BLaER1 (cell line): ENCODE results near the gene SGPL1.

Source experiments
- H3K27ac ChIP-seq: shearing (Covaris generic); formaldehyde crosslinking; 2 replicates; pipeline ENCODE4 v1.8.1; 2022
- H3K27me3 ChIP-seq: shearing (Covaris generic); formaldehyde crosslinking; 2 replicates; pipeline ENCODE4 v1.8.1; 2022
- H3K36me3 ChIP-seq: shearing (Covaris generic); formaldehyde crosslinking; 2 replicates; pipeline ENCODE4 v1.8.1; 2022
- H3K4me1 ChIP-seq: shearing (Covaris generic); formaldehyde crosslinking; 2 replicates; pipeline ENCODE4 v1.8.1; 2022
- H3K4me2 ChIP-seq: shearing (Covaris generic); formaldehyde crosslinking; 2 replicates; pipeline ENCODE4 v1.8.1; 2022
- H3K4me3 ChIP-seq: shearing (Covaris generic); formaldehyde crosslinking; 2 replicates; pipeline ENCODE4 v1.8.1; 2022
- H3K9ac ChIP-seq: shearing (Covaris generic); formaldehyde crosslinking; 2 replicates; pipeline ENCODE4 v1.8.1; 2022
- H3K9me3 ChIP-seq: shearing (Covaris generic); formaldehyde crosslinking; 2 replicates; pipeline ENCODE4 v1.8.1; 2022
- H4K20me1 ChIP-seq: shearing (Covaris generic); formaldehyde crosslinking; 2 replicates; pipeline ENCODE4 v1.8.1; 2022
- Cebpa-rat ChIP-seq: shearing (Covaris generic); IDR thresholded peaks from 2 replicates; pipeline ENCODE4 v1.8.1; 2022

SGPL1 gene

DNA sequence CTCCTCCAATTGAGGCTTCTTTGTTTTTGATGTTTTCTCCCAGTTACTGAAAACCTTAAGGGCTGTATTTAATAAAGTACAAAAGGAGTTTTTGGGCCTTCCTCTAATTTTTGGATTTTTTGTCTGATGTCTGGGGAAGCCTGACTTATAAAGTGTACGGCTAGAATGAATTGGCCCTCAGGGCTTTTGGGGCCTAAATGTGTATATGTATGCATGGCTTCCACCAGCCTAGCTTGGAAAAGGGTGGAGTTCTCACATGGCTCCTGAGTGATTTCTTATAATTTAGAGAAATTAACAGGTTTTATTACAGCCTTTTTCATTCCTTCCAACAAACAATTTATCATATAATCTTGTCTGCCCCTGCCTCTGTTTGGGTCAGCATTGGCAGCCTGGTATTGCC is 20.1 kb upstream of the SGPL1 start:
- H4K20me1 ChIP-seq: no peaks in the 10 kb centered on the region
- H3K36me3 ChIP-seq: no peaks in the 10 kb centered on the region
- no peak for TF ChIP-seq Cebpa-rat
- no peak overlapping the region for H3K4me2 ChIP-seq
- no peaks in the 10 kb centered on the region for H3K9me3 ChIP-seq
- no peaks in the 10 kb centered on the region for H3K27me3 ChIP-seq
- no peaks in the 10 kb centered on the region for H3K4me1 ChIP-seq
- H3K4me3 ChIP-seq: no peak overlapping the region
- no peak overlapping the region for H3K27ac ChIP-seq
- no peak overlapping the region for H3K9ac ChIP-seq

DNA sequence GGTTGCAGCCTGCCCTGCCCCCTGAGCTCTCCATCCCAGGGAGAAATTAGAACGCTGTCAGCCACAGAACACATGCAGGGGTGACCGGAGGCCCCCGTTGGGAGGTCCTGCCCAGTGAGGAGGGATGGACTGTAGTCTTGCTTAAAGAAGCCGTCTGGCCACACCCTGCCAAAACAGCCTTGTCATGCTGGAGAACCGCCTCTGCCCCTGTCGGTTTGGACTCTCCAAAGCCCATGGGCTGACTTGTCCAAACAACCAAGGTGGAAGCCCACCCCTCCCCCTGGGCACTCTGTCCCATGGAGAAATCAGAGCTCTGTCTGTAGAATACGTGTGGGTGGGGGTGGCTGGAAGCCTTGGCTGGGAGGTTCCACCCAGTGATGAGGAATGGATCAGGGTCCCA is 17.9 kb upstream of the SGPL1 start:
- H3K36me3 ChIP-seq: no peaks in the 10 kb centered on the region

DNA sequence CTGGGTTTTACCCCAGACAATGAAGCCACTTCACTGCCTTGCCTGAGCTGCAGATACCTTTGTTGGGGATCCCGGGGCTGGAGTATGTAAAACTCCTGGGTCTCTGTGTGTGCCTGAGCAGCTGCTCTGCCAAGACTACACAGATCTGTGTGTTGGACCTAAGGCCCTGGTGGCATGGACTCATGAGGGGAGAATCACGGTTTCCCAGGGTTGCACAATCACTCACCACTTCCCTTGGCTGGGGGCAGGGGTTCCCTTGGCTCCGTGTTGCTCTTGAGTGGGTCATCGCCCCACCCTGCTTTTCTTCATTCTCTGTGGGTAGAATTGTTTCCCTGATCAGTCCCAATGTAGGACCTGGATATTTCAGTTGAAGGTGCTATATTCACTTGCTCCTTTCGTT is 16.6 kb upstream of the SGPL1 start:
- Histone ChIP-seq H3K9ac (no peak overlapping the region), H3K36me3 (no peaks in the 10 kb centered on the region), H4K20me1 (no peaks in the 10 kb centered on the region), H3K4me3 (no peak overlapping the region), H3K4me1 (no peaks in the 10 kb centered on the region), H3K4me2 (no peak overlapping the region), H3K27me3 (no peaks in the 10 kb centered on the region), H3K9me3 (no peaks in the 10 kb centered on the region), H3K27ac (no peak overlapping the region)
- TF ChIP-seq Cebpa-rat: no peak

More for the DNA sequence above, 17.9 kb upstream of the SGPL1 start:
- H3K4me3 ChIP-seq: no peak overlapping the region
- no peak for TF ChIP-seq Cebpa-rat
- no peaks in the 10 kb centered on the region for H3K27me3 ChIP-seq
- H3K27ac ChIP-seq: no peak overlapping the region
- H4K20me1 ChIP-seq: no peaks in the 10 kb centered on the region
- no peaks in the 10 kb centered on the region for H3K4me1 ChIP-seq
- H3K9ac ChIP-seq: no peak overlapping the region
- H3K9me3 ChIP-seq: no peaks in the 10 kb centered on the region
- no peak overlapping the region for H3K4me2 ChIP-seq

DNA sequence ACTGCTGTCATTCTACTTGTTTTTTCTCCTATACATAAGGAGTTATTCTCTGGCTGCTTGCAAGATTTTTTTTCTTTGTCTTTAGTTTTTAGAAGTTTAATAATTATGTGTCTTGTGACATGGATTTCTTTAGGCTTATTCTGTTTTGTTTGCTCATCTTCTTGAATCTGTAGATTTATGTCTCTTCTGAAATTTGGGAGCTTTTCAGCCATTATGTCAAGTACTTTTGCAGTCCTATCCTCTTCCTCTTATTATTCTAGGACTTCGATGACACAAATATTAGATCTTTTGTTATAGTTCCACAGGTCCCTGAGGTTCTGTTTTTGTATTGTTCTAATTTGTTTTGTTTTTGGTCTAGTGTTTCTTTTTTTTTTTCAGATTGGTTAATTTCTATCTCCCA is 13.9 kb upstream of the SGPL1 start:
- no peak for TF ChIP-seq Cebpa-rat
- H3K4me3 ChIP-seq: no peak overlapping the region
- no peaks in the 10 kb centered on the region for H3K4me1 ChIP-seq
- H3K9me3 ChIP-seq: no peaks in the 10 kb centered on the region
- H3K4me2 ChIP-seq: no peak overlapping the region
- no peaks in the 10 kb centered on the region for H3K27me3 ChIP-seq
- no peak overlapping the region for H3K9ac ChIP-seq
- H3K27ac ChIP-seq: no peak overlapping the region
- no peaks in the 10 kb centered on the region for H4K20me1 ChIP-seq
- H3K36me3 ChIP-seq: no peaks in the 10 kb centered on the region

DNA sequence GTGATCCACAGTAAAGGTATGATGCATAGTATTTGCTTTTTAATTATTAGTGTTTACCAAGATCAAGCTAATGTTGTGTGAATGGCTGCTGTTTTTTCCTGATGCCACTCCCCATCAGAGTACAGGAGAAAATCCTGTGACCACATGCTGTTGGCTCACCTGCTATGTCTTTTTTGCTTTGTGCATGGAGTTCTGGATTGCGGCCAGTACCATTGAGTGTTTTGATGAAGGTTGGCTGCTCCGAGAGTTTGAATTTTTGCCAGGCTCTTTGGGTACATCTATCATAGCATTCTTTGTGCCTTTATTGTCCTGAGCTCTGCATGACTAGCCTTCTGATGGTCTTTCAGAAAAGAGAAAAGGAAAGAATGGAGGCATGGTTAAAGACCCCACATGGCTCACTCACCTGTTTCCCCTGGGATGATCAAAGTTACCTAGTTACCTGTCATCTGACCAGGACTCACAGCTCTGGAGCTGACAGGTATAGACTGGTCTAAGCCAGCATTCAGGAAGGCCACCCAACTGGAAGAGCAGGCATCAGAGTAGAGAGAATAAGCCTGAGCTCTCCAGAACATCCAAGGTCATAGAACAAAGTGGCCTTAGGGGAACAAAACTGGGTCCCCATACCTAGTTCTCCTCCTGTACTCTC is 11.8 kb upstream of the SGPL1 start:
- Histone ChIP-seq H3K4me3 (no peak overlapping the region), H3K9me3 (no peaks in the 10 kb centered on the region), H3K9ac (no peak overlapping the region), H3K4me2 (no peak overlapping the region), H3K4me1 (peaks cover 3% of the 10 kb centered on the region), H3K27ac (no peak overlapping the region), H3K36me3 (no peaks in the 10 kb centered on the region), H3K27me3 (no peaks in the 10 kb centered on the region), H4K20me1 (no peaks in the 10 kb centered on the region)
- TF ChIP-seq Cebpa-rat: no peak

DNA sequence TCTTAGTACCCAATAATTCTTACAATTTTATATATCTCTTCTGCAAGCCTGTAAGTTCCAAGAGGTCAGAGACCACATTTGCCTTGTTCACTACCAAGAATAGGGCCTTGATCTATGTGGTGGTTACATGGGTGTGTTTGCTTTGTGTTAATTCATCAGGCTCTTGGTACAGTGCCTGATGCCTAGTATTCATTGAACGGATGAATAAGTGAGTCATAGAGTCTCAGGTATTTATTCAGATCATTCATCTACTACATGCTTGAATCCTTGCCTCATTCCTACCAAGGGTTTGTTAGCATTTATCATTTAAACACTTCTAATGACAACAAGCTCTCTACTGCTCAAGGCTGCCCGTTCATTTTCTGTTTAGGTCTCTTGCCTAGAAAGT is 11.3 kb upstream of the SGPL1 start:
- no peak overlapping the region for H3K4me2 ChIP-seq
- no peaks in the 10 kb centered on the region for H4K20me1 ChIP-seq
- no peaks in the 10 kb centered on the region for H3K27me3 ChIP-seq
- no peaks in the 10 kb centered on the region for H3K36me3 ChIP-seq
- H3K4me3 ChIP-seq: no peak overlapping the region
- H3K4me1 ChIP-seq: peaks cover 8% of the 10 kb centered on the region
- no peak for TF ChIP-seq Cebpa-rat
- no peak overlapping the region for H3K9ac ChIP-seq
- no peaks in the 10 kb centered on the region for H3K9me3 ChIP-seq
- H3K27ac ChIP-seq: no peak overlapping the region

DNA sequence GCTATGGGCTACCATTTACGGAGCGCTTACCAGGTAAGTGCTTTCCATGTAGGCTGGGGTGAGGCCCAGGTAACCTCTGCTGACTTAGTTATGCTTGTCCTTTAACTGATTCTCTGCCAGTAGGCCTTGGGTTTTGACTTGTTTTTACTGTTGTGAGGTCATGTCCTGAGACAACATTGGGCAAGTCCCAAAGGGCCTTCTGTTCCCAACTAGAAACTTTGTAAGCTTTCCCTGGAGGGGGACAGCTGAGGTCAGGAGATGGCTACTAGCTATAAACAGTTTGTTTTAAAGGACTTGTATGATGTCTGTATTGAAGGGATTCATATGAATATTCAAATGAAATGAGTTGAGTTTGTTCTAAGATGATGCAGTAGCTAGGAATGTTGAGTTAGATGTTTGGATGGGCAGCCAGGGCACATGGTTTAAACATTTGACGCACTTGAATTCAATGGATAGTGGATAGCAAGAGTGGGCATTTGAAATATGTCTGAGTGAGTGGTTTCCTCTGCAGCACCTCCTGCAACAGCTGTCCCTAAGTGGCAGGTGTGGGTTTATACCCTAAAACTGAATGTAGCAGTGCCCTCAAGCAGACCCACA is 10.0 kb upstream of the SGPL1 start:
- Histone ChIP-seq H3K9me3 (no peaks in the 10 kb centered on the region), H3K4me2 (no peak overlapping the region), H3K36me3 (no peaks in the 10 kb centered on the region), H3K9ac (no peak overlapping the region), H4K20me1 (no peaks in the 10 kb centered on the region), H3K4me3 (no peak overlapping the region), H3K27me3 (no peaks in the 10 kb centered on the region), H3K27ac (no peak overlapping the region), H3K4me1 (peaks cover 18% of the 10 kb centered on the region)
- TF ChIP-seq Cebpa-rat: no peak

DNA sequence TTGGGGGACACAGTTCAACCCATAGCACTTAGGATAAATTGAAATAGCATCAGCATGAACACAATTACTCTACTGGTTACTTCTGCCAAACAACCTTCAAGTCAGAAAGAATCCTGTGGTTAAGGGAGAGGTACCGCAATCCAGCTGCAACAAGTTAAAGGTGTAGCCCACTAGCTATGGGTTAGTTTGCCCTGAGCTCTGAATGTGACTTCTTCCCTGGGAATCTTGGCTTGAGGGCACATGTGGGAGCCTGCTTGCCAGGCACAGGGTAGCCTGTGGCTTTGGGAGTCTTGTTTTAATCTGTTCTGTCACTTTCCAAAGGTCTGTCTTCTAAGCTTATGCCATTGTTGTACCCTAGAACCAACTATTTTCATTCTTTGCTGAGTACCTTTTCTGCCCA is 8.9 kb upstream of the SGPL1 start:
- no peak overlapping the region for H3K4me3 ChIP-seq
- H3K27me3 ChIP-seq: no peaks in the 10 kb centered on the region
- no peak overlapping the region for H3K27ac ChIP-seq
- peaks cover 18% of the 10 kb centered on the region for H3K4me1 ChIP-seq
- TF ChIP-seq Cebpa-rat: no peak
- H3K9ac ChIP-seq: no peak overlapping the region
- H3K4me2 ChIP-seq: no peak overlapping the region
- H4K20me1 ChIP-seq: no peaks in the 10 kb centered on the region
- H3K36me3 ChIP-seq: no peaks in the 10 kb centered on the region
- no peaks in the 10 kb centered on the region for H3K9me3 ChIP-seq

DNA sequence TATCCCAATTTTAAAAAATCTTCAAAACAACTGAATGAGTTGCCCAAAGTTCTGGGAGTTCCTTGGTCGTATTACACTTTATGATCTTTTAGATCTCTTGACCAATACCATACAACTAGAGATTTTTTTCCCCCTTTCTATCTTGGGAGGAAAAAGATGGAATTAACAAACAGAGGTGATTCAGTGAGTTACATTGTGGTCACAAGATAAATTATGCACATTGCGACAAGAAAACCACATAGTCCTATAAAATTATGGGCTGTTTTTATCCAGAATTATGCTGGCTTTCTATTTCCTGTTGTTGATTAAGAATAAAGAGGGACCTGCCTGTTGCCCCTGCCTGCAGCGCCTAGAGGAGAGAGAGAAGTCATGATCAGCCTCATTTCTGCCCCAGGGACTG is 8.2 kb upstream of the SGPL1 start:
- no peak overlapping the region for H3K9ac ChIP-seq
- H3K4me2 ChIP-seq: no peak overlapping the region
- TF ChIP-seq Cebpa-rat: no peak
- H3K36me3 ChIP-seq: no peaks in the 10 kb centered on the region
- H3K27me3 ChIP-seq: no peaks in the 10 kb centered on the region
- peaks cover 18% of the 10 kb centered on the region for H3K4me1 ChIP-seq
- H4K20me1 ChIP-seq: no peaks in the 10 kb centered on the region
- H3K4me3 ChIP-seq: no peak overlapping the region
- no peaks in the 10 kb centered on the region for H3K9me3 ChIP-seq
- no peak overlapping the region for H3K27ac ChIP-seq

DNA sequence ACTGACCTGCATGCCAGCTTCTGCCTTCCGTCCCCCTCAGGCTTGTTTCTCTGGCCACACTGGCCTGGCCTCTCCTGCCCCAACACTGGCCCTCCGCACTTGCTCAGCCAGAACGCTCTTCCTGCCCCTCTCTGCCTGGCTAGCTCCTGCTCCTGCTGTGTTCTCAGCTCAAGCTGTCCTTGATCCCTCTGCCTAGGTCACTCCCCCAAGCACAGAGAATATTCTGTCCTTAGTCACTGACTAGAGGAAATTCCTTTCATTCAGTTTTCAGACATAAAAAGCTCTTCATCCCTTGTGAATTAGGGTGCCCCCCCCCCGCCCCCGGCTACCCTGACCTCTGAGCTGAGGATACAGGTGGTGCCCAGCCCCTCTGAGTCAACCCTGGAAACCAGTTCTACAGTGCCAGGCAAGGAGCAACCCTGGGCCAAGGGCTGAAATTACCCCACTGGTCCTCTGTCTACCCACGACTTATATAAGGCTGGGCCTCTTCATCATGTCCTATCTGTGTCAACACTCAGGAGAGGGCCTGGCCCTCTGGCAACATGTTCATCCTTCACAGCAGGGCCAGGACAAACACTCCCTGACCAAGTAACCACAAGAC is 6.6 kb upstream of the SGPL1 start:
- Histone ChIP-seq H3K9me3 (no peaks in the 10 kb centered on the region), H3K4me1 (peaks cover 18% of the 10 kb centered on the region), H3K4me3 (no peak overlapping the region), H3K27ac (no peak overlapping the region), H3K4me2 (peak overlapping the region; percentile 31), H3K27me3 (no peaks in the 10 kb centered on the region), H3K9ac (no peak overlapping the region), H3K36me3 (no peaks in the 10 kb centered on the region), H4K20me1 (no peaks in the 10 kb centered on the region)
- TF ChIP-seq Cebpa-rat: no peak
